Aorta (tissue), 5 donors: ENCODE results near the gene DNM1L. TPM values are rescaled to one million over a fixed set of nuclear protein-coding genes. Genes with fewer than 3 reads are reported as not detected.
A peak's percentile ranks its signal among the peaks of the same experiment; 100 is the strongest.

Experiments
- ATAC-seq: fragments of 200-7000 bp; cut with Tn5 transposase; one replicate; pipeline ENCODE4 v1.9.1; 2022; ENCODE audit warnings: moderate library complexity; ENCODE audit not compliant: low FRiP score
- DNase-seq, 2 donors: peaks; one replicate each; pipeline ENCODE4 v3.0.0-alpha.2; 2020
- H3K27ac ChIP-seq, 2 donors: one replicate each; pipeline ENCODE4 v1.5.1; 2013; ENCODE audit warnings: low read length in 2 of 2, mild to moderate bottlenecking in 2 of 2, moderate library complexity in 2 of 2, control low read depth in 1 of 2, inconsistent platforms in 1 of 2, low read depth in 1 of 2
- H3K27me3 ChIP-seq, 2 donors: one replicate each; pipeline ENCODE4 v1.6.1; 2013; ENCODE audit warnings: control low read depth in 1 of 2, low read length in 1 of 2, mild to moderate bottlenecking in 1 of 2, moderate library complexity in 1 of 2; ENCODE audit not compliant: insufficient read depth in 2 of 2, control insufficient read depth in 1 of 2
- H3K36me3 ChIP-seq, 2 donors: one replicate each; pipeline ENCODE4 v1.6.1; 2013; ENCODE audit warnings: control low read depth in 1 of 2, low read length in 1 of 2, mild to moderate bottlenecking in 1 of 2; ENCODE audit not compliant: insufficient read depth in 2 of 2, control insufficient read depth in 1 of 2
- H3K4me1 ChIP-seq, 2 donors: one replicate each; pipeline ENCODE4 v1.6.1; 2013; ENCODE audit warnings: low read length in 2 of 2, control low read depth in 1 of 2, mild to moderate bottlenecking in 1 of 2, moderate library complexity in 1 of 2; ENCODE audit not compliant: insufficient read depth in 2 of 2, control insufficient read depth in 1 of 2
- H3K4me3 ChIP-seq, 2 donors: one replicate each; pipeline ENCODE4 v1.5.1; 2013; ENCODE audit warnings: low read length in 2 of 2, control low read depth in 1 of 2, mild to moderate bottlenecking in 1 of 2
- H3K9me3 ChIP-seq: one replicate; pipeline ENCODE4 v1.6.1; 2013; ENCODE audit warnings: mild to moderate bottlenecking, low read length; ENCODE audit not compliant: control insufficient read depth
- WGBS, 2 donors: extraction: QIAGEN DNeasy Blood & Tissue Kit; methylation state at CpG; one replicate each; pipeline ENCODE4 v1.1.7; 2013; 5-methylcytosine and 5-hydroxymethylcytosine counted together
- intact Hi-C, 2 donors: fragments of 100-400 bp; cut with DNase I; formaldehyde crosslinking; loops; one replicate each; pipeline versions ENCODE4 v1.14.2 to v1.15.0; 2022
- polyA plus RNA-seq, 2 donors: library from polyadenylated mRNA; stranded (reverse); fragments of 200-250 nt; gene quantifications; one replicate each; pipeline ENCODE4 v1.2.3, GENCODE V29; 2013
- total RNA-seq, 2 donors: library from RNA; stranded (reverse); fragmentation: NEBNext Ultra II Directional; extraction: Animal tissue kit (Norgen Biotek cat#: 25700); gene quantifications; one replicate each; pipeline ENCODE4 v1.2.1, GENCODE V29; 2021
- donor health status: healthy with polysubstance abuse.
- donor health status: Bipolar disorder and iron deficiency.
- donor health status: DM: no; HTN: no; CAD: no.
- donor health status: DM: no; HTN: no; CAD: no.
- donor health status: DM: yes; HTN: yes; CAD: no.

DNM1L gene
- total and polyA plus RNA-seq, 4 donors, result 20.4 to 92.5 (median 52.8) TPM

DNA sequence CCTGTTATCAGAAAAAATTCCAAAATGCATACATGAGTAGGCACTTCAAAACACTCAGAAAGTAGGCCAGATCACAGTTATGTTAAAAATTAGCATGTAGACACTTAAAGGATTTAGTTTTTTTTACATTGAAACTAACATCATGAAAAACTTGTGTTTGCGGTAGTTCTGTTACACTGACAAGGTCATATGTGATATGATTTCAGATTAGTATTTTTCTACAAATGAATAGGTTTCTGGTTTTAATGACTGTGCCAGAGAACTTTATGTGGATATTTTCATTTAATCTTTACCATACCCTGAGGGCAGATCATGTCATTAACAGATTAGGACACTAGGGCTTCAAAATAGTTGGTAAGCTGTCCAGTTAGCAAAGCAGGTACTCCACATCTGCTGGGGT, 55.9 kb downstream of the DNM1L start:
- H3K36me3 ChIP-seq, result no peaks in the 10 kb centered on the region
- no peaks in the 10 kb centered on the region for H3K9me3 ChIP-seq
- intact Hi-C loops, result no loop called here
- H3K4me1 ChIP-seq, result no peaks in the 10 kb centered on the region
- DNase-seq, result no peak
- H3K27ac ChIP-seq, result no peak overlapping the region
- ATAC-seq, result no peak
- WGBS, 2 donors, result 98 to 99% methylated on average over 1 of the region's 1 CpG
- H3K27me3 ChIP-seq, result no peaks in the 10 kb centered on the region
- no peak overlapping the region for H3K4me3 ChIP-seq

DNA sequence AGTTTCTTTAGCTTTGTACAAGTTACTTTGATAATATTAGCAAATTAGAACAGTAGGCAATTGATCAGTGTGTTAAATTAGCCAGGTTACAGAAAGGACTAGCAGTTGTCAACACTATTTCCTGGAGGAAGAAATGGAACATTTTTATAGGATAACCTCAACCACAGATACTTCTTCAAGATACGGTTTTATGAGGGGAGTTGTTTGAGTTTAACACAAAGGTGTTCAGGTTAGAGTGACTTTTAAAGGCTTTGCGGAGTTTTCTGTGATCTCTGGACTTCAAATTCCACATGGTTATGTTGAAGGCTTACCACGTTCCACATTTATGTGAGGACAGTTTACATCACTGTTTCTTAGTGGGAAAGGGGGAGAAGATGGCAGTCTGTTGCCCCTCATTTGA, 57.3 kb downstream of the DNM1L start:
- intact Hi-C loops, result no loop called here
- H3K36me3 ChIP-seq, result no peaks in the 10 kb centered on the region
- 68 to 78% methylated on average over 3 of the region's 3 CpGs for WGBS, 2 donors

GRCh38 chr12:32737715-32738114, 58.6 kb downstream of the DNM1L start:
- WGBS, 2 donors, result 90 to 95% methylated on average over 2 of the region's 2 CpGs
- H3K4me3 ChIP-seq, result no peak overlapping the region
- H3K4me1 ChIP-seq, result no peaks in the 10 kb centered on the region
- intact Hi-C loops, result no loop called here
- ATAC-seq (no peak), DNase-seq (no peak)
- no peaks in the 10 kb centered on the region for H3K9me3 ChIP-seq
- H3K27ac ChIP-seq, result no peak overlapping the region
- H3K36me3 ChIP-seq, result peaks cover 0 to 2% of the 10 kb centered on the region in 2 donors
- H3K27me3 ChIP-seq, result no peaks in the 10 kb centered on the region

More for the DNA sequence above, 57.3 kb downstream of the DNM1L start:
- Histone ChIP-seq H3K4me3 (no peak overlapping the region), H3K27me3 (no peaks in the 10 kb centered on the region), H3K27ac (no peak overlapping the region), H3K4me1 (no peaks in the 10 kb centered on the region), H3K9me3 (no peaks in the 10 kb centered on the region)
- DNase-seq (no peak), ATAC-seq (no peak)

GRCh38 chr12:32739279-32739678, 60.2 kb downstream of the DNM1L start:
- ATAC-seq (no peak), DNase-seq (no peak)
- intact Hi-C loops, result no loop called here
- Histone ChIP-seq H3K27ac (no peak overlapping the region), H3K4me3 (no peak overlapping the region), H3K36me3 (peaks cover 0 to 2% of the 10 kb centered on the region in 2 donors), H3K27me3 (no peaks in the 10 kb centered on the region), H3K9me3 (no peaks in the 10 kb centered on the region), H3K4me1 (no peaks in the 10 kb centered on the region)
- 90 to 91% methylated on average over 2 of the region's 2 CpGs for WGBS, 2 donors

GRCh38 chr12:32742133-32742532, 63.0 kb downstream of the DNM1L start:
- ATAC-seq (no peak), DNase-seq (no peak)
- Histone ChIP-seq H3K36me3 (peaks cover 0 to 4% of the 10 kb centered on the region in 2 donors), H3K4me3 (no peak overlapping the region), H3K27ac (no peak overlapping the region), H3K9me3 (no peaks in the 10 kb centered on the region), H3K4me1 (no peaks in the 10 kb centered on the region), H3K27me3 (no peaks in the 10 kb centered on the region)
- 91 to 93% methylated on average over 10 of the region's 10 CpGs for WGBS, 2 donors
- intact Hi-C loops, result no loop called here

DNA sequence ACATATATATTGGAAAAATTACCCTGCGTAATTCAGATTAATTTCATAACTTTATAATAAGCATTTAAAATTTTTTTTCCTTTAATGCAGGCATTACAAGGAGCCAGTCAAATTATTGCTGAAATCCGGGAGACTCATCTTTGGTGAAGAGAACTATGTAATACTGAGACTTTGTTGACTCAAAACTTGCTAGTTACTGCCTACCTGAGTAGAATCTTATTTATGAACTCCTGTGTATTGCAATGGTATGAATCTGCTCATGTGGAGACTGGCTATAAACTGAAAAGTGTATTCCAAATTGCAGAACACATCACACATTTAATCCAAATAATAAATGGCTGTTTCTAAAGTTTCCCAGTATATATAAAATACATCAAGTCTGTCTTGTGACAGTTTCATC, 64.2 kb downstream of the DNM1L start:
- no peaks in the 10 kb centered on the region for H3K4me1 ChIP-seq
- H3K36me3 ChIP-seq, result peaks cover 0 to 4% of the 10 kb centered on the region in 2 donors
- no peak overlapping the region for H3K4me3 ChIP-seq
- no peak for DNase-seq
- H3K9me3 ChIP-seq, result no peaks in the 10 kb centered on the region
- intact Hi-C loops, result no loop called here
- H3K27me3 ChIP-seq, result no peaks in the 10 kb centered on the region
- H3K27ac ChIP-seq, result no peak overlapping the region
- no peak for ATAC-seq
- WGBS, 2 donors, result 94 to 95% methylated on average over 2 of the region's 2 CpGs

- 60 to 67% methylated on average over 4 of the region's 4 CpGs for WGBS, 2 donors
- intact Hi-C loops, result no loop called here
- Histone ChIP-seq H3K27ac (no peak overlapping the region), H3K4me1 (peaks cover 0 to 4% of the 10 kb centered on the region in 2 donors), H3K9me3 (no peaks in the 10 kb centered on the region), H3K4me3 (no peak overlapping the region), H3K27me3 (no peaks in the 10 kb centered on the region), H3K36me3 (no peaks in the 10 kb centered on the region)
- ATAC-seq (no peak), DNase-seq (no peak)
Observed at GRCh38 chr12:32753605-32754004, 74.5 kb downstream of the DNM1L start.

DNA sequence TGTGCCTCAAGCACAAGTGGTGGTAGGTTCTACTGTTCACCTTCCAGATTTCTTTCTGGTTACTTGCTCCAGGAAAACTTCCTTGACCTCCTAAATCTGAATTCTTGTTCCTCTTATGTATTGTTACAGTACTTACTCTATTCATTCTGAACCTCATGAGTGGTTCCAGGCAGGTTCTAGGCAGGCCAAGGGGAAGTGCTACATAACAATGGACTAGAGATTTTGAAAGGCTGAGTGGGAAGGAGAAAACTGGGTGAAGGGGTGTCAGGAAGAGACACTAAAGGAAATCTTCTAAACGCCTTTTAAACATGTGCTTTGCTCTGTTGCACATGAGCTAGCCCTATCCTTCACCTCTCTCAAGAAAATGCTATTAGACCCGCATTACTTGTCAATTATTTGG, 75.0 kb downstream of the DNM1L start:
- Histone ChIP-seq H3K36me3 (no peaks in the 10 kb centered on the region), H3K4me3 (no peak overlapping the region), H3K4me1 (peaks cover 0 to 4% of the 10 kb centered on the region in 2 donors), H3K27ac (no peak overlapping the region), H3K9me3 (no peaks in the 10 kb centered on the region), H3K27me3 (no peaks in the 10 kb centered on the region)
- no peak for ATAC-seq
- no peak for DNase-seq
- intact Hi-C loops, result no loop called here
- 54 to 57% methylated on average over 2 of the region's 2 CpGs for WGBS, 2 donors

DNA sequence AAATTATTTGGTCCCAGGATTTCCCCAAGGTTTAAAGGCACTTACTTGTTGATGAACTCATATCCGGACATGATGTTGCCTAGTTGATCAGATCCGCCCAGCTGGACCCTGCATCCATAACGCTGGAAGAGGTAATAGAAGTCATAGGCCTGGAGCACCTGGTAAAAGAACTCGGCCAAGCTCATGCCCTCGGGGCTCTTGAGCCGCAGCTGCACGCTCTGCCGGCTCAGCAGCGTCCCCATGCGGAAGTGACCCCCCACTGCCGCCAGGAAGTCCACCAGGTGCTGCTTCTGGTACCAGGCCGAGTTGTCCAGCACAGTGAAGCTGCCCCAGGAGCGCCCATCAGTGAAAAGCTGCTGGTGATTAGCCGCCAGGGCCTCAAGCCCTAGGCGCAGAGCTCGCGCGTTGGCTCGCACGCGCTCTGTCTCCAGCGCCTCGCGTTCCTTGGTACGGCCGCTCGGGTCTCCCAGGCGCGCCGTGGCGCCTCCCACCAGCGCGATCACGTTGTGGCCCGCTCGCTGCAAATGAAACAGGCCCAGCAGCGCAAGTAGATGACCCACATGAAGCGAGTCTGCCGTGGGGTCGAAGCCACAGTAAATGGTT, 76.1 kb downstream of the DNM1L start:
- no peaks in the 10 kb centered on the region for H3K36me3 ChIP-seq
- 0% methylated on average over 40 of the region's 40 CpGs for WGBS, 2 donors
- H3K27me3 ChIP-seq, result no peaks in the 10 kb centered on the region
- peak overlapping the region in 1 of 2 donors; percentile 60 for H3K27ac ChIP-seq
- H3K4me3 ChIP-seq, result peak overlapping the region; percentile 54 to 79
- H3K9me3 ChIP-seq, result no peaks in the 10 kb centered on the region
- H3K4me1 ChIP-seq, result peaks cover 0 to 4% of the 10 kb centered on the region in 2 donors
- intact Hi-C loops, result loop anchor here (5.0 kb wide), 1 partner anchor 1267 kb away; the partner anchor contains the start of gene ALG10 (in 2 of the 2)
- DNase-seq, result peak; percentile 81 to 87
- ATAC-seq, result peak; percentile 76
